GM12878 (cell line): Measurements from ENCODE around the gene PLD3. TPM values are rescaled to one million over a fixed set of nuclear protein-coding genes. Genes with fewer than 3 reads are reported as not detected.
A peak's percentile ranks its signal among the peaks of the same experiment; 100 is the strongest.

Experiments used
- BCL11A ChIP-seq: IDR thresholded peaks from 2 replicates; pipeline ENCODE4 v1.6.1; 2011; ENCODE audit warnings: low read depth, low read length
- BRCA1 ChIP-seq: IDR thresholded peaks from 2 replicates; pipeline ENCODE4 v1.6.1; 2011; ENCODE audit warnings: low read depth, low read length, improper control_type of control experiment
- CBFB ChIP-seq: IDR thresholded peaks from 2 replicates; pipeline ENCODE4 v1.6.1; 2016; ENCODE audit warnings: antibody characterized with exemption, low read depth
- CHD2 ChIP-seq: IDR thresholded peaks from 2 replicates; pipeline ENCODE4 v1.6.1; 2011; ENCODE audit warnings: low read depth, low read length, improper control_type of control experiment, borderline replicate concordance
- EGR1 ChIP-seq, 2 experiments: IDR thresholded peaks; 1 replicate in 1 of 2; 2 replicates in 1 of 2; pipeline ENCODE4 v1.6.1; 2011 to 2012; ENCODE audit warnings: low read depth in 2 of 2, low read length in 2 of 2, borderline replicate concordance in 1 of 2, mild to moderate bottlenecking in 1 of 2, moderate library complexity in 1 of 2
- EP300 ChIP-seq, 2 experiments: fragments of 150-350 bp in 1 of 2; IDR thresholded peaks; 2 replicates each; pipeline ENCODE4 v1.6.1; 2011 to 2012; ENCODE audit warnings: low read depth in 2 of 2, low read length in 2 of 2, borderline replicate concordance in 1 of 2, improper control_type of control experiment in 1 of 2, inconsistent platforms in 1 of 2; ENCODE audit not compliant: control insufficient read depth in 1 of 2
- IKZF1 ChIP-seq: fragments of 450-650 bp; conservative IDR thresholded peaks from 2 replicates; pipeline ENCODE4 v1.6.1; 2017; ENCODE audit warnings: antibody characterized with exemption, mild to moderate bottlenecking
- IRF4 ChIP-seq: IDR thresholded peaks from 2 replicates; pipeline ENCODE4 v1.6.1; 2011; ENCODE audit warnings: low read depth, low read length
- LARP7 ChIP-seq: fragments of 450-650 bp; IDR thresholded peaks from 2 replicates; pipeline ENCODE4 v1.6.1; 2017; ENCODE audit warnings: mild to moderate bottlenecking
- MXI1 ChIP-seq: fragments of 150-350 bp; IDR thresholded peaks from 2 replicates; pipeline ENCODE4 v1.6.1; 2011; ENCODE audit warnings: low read depth, mild to moderate bottlenecking, inconsistent platforms, low read length, improper control_type of control experiment
- MYC ChIP-seq: IDR thresholded peaks from 2 replicates; pipeline ENCODE4 v1.6.1; 2011; ENCODE audit warnings: mild to moderate bottlenecking, low read length, moderate library complexity, inconsistent platforms; ENCODE audit not compliant: insufficient read depth, insufficient replicate concordance, insufficient read length, severe bottlenecking
- NFXL1 ChIP-seq: fragments of 450-650 bp; IDR thresholded peaks from 2 replicates; pipeline ENCODE4 v1.6.1; 2017; ENCODE audit warnings: antibody characterized with exemption, mild to moderate bottlenecking, borderline replicate concordance
- NKRF ChIP-seq: fragments of 450-650 bp; conservative IDR thresholded peaks from 2 replicates; pipeline ENCODE4 v1.6.1; 2017; ENCODE audit warnings: mild to moderate bottlenecking, moderate library complexity
- NRF1 ChIP-seq: conservative IDR thresholded peaks from 2 replicates; pipeline ENCODE4 v1.6.1; 2011; ENCODE audit warnings: mild to moderate bottlenecking, low read depth, low read length, improper control_type of control experiment
- RAD51 ChIP-seq: fragments of 450-650 bp; IDR thresholded peaks from 2 replicates; pipeline ENCODE4 v1.6.1; 2016; ENCODE audit warnings: moderate library complexity, mild to moderate bottlenecking, inconsistent platforms
- SKIL ChIP-seq: fragments of 450-650 bp; IDR thresholded peaks from 2 replicates; pipeline ENCODE4 v1.6.1; 2017; ENCODE audit warnings: mild to moderate bottlenecking, low read depth, inconsistent platforms; ENCODE audit not compliant: poor library complexity, severe bottlenecking
- TARDBP ChIP-seq: IDR thresholded peaks from 2 replicates; pipeline ENCODE4 v1.6.1; 2016; ENCODE audit warnings: borderline replicate concordance
- polyA plus RNA-seq, 11 experiments: library from polyadenylated mRNA; depleted of rRNA in 4 of 11; unstranded in 6 of 11; stranded (reverse) in 5 of 11; fragments of >200 nt; fragmentation: Nextera tagmentation in 4 of 11; fragmentation: Illumina TruSeq in 1 of 11; extraction: Ambion mirVana in 4 of 11; extraction: Trizol in 1 of 11; gene quantifications; 1 replicate in 1 of 11; 2 replicates in 10 of 11; pipeline versions ENCODE4 v1.2.1 to v1.2.3, GENCODE V29; 2011 to 2016; ENCODE audit warnings: inconsistent platforms in 2 of 11, missing spikeins in 2 of 11, low read depth in 1 of 11
- total RNA-seq, 4 experiments: library from RNA; depleted of rRNA in 3 of 4; stranded (reverse); fragments of >200 nt in 3 of 4; fragmentation: Illumina TruSeq in 1 of 4; extraction: Trizol in 1 of 4; gene quantifications; 2 replicates each; pipeline versions ENCODE4 v1.2.1 to v1.2.3, GENCODE V29; 2013 to 2021
- TF ChIP-seq, protein P1 (sequence below): IDR thresholded peaks from 2 replicates; pipeline ENCODE4 v1.6.1; 2012; ENCODE audit warnings: low read depth, low read length, improper control_type of control experiment
- TF ChIP-seq, protein P2 (sequence below): fragments of 450-650 bp; IDR thresholded peaks from 2 replicates; pipeline ENCODE4 v1.6.1; 2018; ENCODE audit warnings: borderline replicate concordance, mild to moderate bottlenecking; ENCODE audit not compliant: partially characterized antibody
- TF ChIP-seq, protein P3 (sequence below): IDR thresholded peaks from 2 replicates; pipeline ENCODE4 v1.6.1; 2012; ENCODE audit warnings: low read depth, low read length, improper control_type of control experiment

The PLD3 gene
- total and polyA plus RNA-seq, 10 of the 15 experiments (the other 5 are each of a cell fraction or from before 2014, with no cell fraction given): 1.3 to 134 (median 72.7) TPM

- TF ChIP-seq SKIL: peak; percentile 69
- peak; percentile 36 to 60; a peak in 3 of 4 replicates for TF ChIP-seq EP300 (IDR thresholded peaks at IDR 0.05; ENCODE audit: borderline replicate concordance in 1 of 2, control insufficient read depth in 1 of 2, low read depth in 2 of 2, low read length in 2 of 2)
- no peak for TF ChIP-seq NRF1
- no peak for TF ChIP-seq CHD2
- TF ChIP-seq, protein P1, sequence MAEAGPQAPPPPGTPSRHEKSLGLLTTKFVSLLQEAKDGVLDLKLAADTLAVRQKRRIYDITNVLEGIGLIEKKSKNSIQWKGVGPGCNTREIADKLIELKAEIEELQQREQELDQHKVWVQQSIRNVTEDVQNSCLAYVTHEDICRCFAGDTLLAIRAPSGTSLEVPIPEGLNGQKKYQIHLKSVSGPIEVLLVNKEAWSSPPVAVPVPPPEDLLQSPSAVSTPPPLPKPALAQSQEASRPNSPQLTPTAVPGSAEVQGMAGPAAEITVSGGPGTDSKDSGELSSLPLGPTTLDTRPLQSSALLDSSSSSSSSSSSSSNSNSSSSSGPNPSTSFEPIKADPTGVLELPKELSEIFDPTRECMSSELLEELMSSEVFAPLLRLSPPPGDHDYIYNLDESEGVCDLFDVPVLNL: no peak
- TF ChIP-seq NFXL1: no peak
- TF ChIP-seq IKZF1: peak; percentile 50; the same call in 1 of the 2 replicates
- TF ChIP-seq, protein P2, sequence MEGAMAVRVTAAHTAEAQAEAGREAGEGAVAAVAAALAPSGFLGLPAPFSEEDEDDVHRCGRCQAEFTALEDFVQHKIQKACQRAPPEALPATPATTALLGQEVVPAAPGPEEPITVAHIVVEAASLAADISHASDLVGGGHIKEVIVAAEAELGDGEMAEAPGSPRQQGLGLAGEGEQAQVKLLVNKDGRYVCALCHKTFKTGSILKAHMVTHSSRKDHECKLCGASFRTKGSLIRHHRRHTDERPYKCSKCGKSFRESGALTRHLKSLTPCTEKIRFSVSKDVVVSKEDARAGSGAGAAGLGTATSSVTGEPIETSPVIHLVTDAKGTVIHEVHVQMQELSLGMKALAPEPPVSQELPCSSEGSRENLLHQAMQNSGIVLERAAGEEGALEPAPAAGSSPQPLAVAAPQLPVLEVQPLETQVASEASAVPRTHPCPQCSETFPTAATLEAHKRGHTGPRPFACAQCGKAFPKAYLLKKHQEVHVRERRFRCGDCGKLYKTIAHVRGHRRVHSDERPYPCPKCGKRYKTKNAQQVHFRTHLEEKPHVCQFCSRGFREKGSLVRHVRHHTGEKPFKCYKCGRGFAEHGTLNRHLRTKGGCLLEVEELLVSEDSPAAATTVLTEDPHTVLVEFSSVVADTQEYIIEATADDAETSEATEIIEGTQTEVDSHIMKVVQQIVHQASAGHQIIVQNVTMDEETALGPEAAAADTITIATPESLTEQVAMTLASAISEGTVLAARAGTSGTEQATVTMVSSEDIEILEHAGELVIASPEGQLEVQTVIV: no peak
- no peak for TF ChIP-seq EGR1 (IDR thresholded peaks at IDR 0.05; ENCODE audit: borderline replicate concordance in 1 of 2, low read depth in 2 of 2, low read length in 2 of 2)
- TF ChIP-seq CBFB: peak; percentile 83; the same call in 1 of the 2 replicates
- no peak for TF ChIP-seq MYC
- TF ChIP-seq TARDBP: no peak
- TF ChIP-seq NKRF: no peak
- TF ChIP-seq RAD51: no peak
- no peak for TF ChIP-seq BRCA1
- no peak for TF ChIP-seq LARP7
- TF ChIP-seq BCL11A: peak; percentile 76; the same call in 1 of the 2 replicates
- no peak for TF ChIP-seq MXI1
- TF ChIP-seq IRF4: no peak
- TF ChIP-seq, protein P3, sequence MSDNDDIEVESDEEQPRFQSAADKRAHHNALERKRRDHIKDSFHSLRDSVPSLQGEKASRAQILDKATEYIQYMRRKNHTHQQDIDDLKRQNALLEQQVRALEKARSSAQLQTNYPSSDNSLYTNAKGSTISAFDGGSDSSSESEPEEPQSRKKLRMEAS: no peak
These were observed 68.6 kb downstream of the PLD3 start (continued) for GRCh38 chr19:40416918-40417642.
